Umbilical cord (tissue), 2 donors: Measurements from ENCODE around the gene RAD23A. TPM values are rescaled to one million over a fixed set of nuclear protein-coding genes. Genes with fewer than 3 reads are reported as not detected.

ENCODE experiments used
- DNase-seq: peaks from one replicate; pipeline ENCODE4 v3.0.0-alpha.2; 2015; ENCODE audit warnings: low spot score
- total RNA-seq: library from RNA; depleted of rRNA; stranded (reverse); fragments of >200 nt; gene quantifications from one replicate; pipeline ENCODE4 v1.2.3, GENCODE V29; 2014; ENCODE audit warnings: low replicate concordance; ENCODE audit not compliant: insufficient read depth

The RAD23A gene
- total RNA-seq, 1 donor from 2014 or later: 18.8 TPM

DNA sequence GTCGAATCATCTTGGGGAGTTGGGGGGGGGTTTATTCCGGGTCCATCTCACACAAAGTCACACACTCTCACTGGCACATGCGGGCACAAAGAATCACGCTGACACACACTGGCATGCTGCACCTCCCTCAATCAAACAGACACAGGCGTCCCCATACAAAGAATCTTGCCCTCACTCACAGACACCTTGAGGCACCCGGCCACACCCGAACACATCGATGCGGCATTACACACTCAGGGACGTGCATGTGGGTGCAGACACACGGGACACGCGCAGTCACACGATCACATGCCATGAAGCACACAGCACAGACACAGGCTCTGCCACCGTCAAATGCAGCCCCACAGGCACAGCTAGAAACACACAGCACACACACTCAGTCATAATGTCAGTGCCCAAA is 57.4 kb downstream of the RAD23A start:
- DNase-seq: no peak

Other genes with a start within 250 kb of the RAD23A start
- not detected for gene FBXW9, start 249.2 kb upstream of the RAD23A start, total RNA-seq
- 18.5 TPM for gene TNPO2, start 221.9 kb upstream of the RAD23A start, total RNA-seq
- gene TRIR, start 211.2 kb upstream of the RAD23A start, total RNA-seq: 116 TPM
- 25.0 TPM for gene GET3, start 208.4 kb upstream of the RAD23A start, total RNA-seq
- gene BEST2, start 194.1 kb upstream of the RAD23A start, total RNA-seq: not detected
- 17.1 TPM for gene HOOK2, start 170.3 kb upstream of the RAD23A start, total RNA-seq
- 277 TPM for gene JUNB, start 154.4 kb upstream of the RAD23A start, total RNA-seq
- gene PRDX2, start 144.1 kb upstream of the RAD23A start, total RNA-seq: 112 TPM
- gene THSD8, start 143.8 kb upstream of the RAD23A start, total RNA-seq: not detected
- 5.3 TPM for gene RNASEH2A, start 139.3 kb upstream of the RAD23A start, total RNA-seq
- gene RTBDN, start 111.3 kb upstream of the RAD23A start, total RNA-seq: not detected
- 2.2 TPM for gene MAST1, start 107.3 kb upstream of the RAD23A start, total RNA-seq
- 21.7 TPM for gene DNASE2, start 64.4 kb upstream of the RAD23A start, total RNA-seq
- 3.1 TPM for gene KLF1, start 58.7 kb upstream of the RAD23A start, total RNA-seq
- 9.1 TPM for gene GCDH, start 54.7 kb upstream of the RAD23A start, total RNA-seq
- gene SYCE2, start 26.6 kb upstream of the RAD23A start, total RNA-seq: not detected
- gene FARSA, start 12.2 kb upstream of the RAD23A start, total RNA-seq: 40.0 TPM
- 404 TPM for gene CALR, start 7.3 kb upstream of the RAD23A start, total RNA-seq
- gene GADD45GIP1, start 11.4 kb downstream of the RAD23A start, total RNA-seq: 18.3 TPM
- not detected for gene DAND5, start 23.7 kb downstream of the RAD23A start, total RNA-seq
- gene NFIX, start 49.6 kb downstream of the RAD23A start, total RNA-seq: 56.8 TPM
- 13.0 TPM for gene LYL1, start 157.0 kb downstream of the RAD23A start, total RNA-seq
- gene TRMT1, start 170.9 kb downstream of the RAD23A start, total RNA-seq: 3.9 TPM
- 15.6 TPM for gene NACC1, start 172.4 kb downstream of the RAD23A start, total RNA-seq
- 63.8 TPM for gene STX10, start 204.5 kb downstream of the RAD23A start, total RNA-seq
- 26.0 TPM for gene IER2, start 204.5 kb downstream of the RAD23A start, total RNA-seq